ENCODE data around the gene KRTAP1-4. TPM values are rescaled to one million over a fixed set of nuclear protein-coding genes. Genes with fewer than 3 reads are reported as not detected.
A peak's percentile ranks its signal among the peaks of the same experiment; 100 is the strongest.

Gene KRTAP1-4
- total and polyA plus RNA-seq, 2 of the 4 experiments (the other 2 are of a cell fraction): not detected

GRCh38 chr17:40986920-40987319 lies 43.1 kb downstream of the KRTAP1-4 start:
- no peak overlapping the region for H2BK20ac ChIP-seq (ENCODE audit: low read depth, low read length)
- H2BK15ac ChIP-seq (ENCODE audit: low read depth, low read length): no peak overlapping the region; the same call in 2 of the 3 replicates
- no TSS peak for BruUV-seq (replicated peaks)
- H2AK5ac ChIP-seq (ENCODE audit: low read depth, low read length): no peak overlapping the region
- no peak overlapping the region for H2BK120ac ChIP-seq (ENCODE audit: low read depth, low read length)
- TF ChIP-seq, protein P1, sequence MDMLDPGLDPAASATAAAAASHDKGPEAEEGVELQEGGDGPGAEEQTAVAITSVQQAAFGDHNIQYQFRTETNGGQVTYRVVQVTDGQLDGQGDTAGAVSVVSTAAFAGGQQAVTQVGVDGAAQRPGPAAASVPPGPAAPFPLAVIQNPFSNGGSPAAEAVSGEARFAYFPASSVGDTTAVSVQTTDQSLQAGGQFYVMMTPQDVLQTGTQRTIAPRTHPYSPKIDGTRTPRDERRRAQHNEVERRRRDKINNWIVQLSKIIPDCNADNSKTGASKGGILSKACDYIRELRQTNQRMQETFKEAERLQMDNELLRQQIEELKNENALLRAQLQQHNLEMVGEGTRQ (IDR thresholded peaks at IDR 0.05; ENCODE audit: low read depth, low read length): no peak
- TF ChIP-seq BHLHE40 (IDR thresholded peaks at IDR 0.05; ENCODE audit: low read depth, low read length) (no peak), CTCF (conservative IDR thresholded peaks at IDR 0.05; ENCODE audit: low read depth, low read length) (no peak), RAD21 (IDR thresholded peaks at IDR 0.05; ENCODE audit: low read length) (no peak), RCOR1 (IDR thresholded peaks at IDR 0.05; ENCODE audit: insufficient replicate concordance, low read length) (no peak), POLR2A (IDR thresholded peaks at IDR 0.05; ENCODE audit: low read depth, low read length) (no peak), NFE2L2 (IDR thresholded peaks at IDR 0.05; ENCODE audit: low read depth, low read length) (no peak), CEBPB (IDR thresholded peaks at IDR 0.05; ENCODE audit: low read depth, low read length) (no peak), MXI1 (IDR thresholded peaks at IDR 0.05; ENCODE audit: borderline replicate concordance, low read depth, low read length) (no peak), SMC3 (IDR thresholded peaks at IDR 0.05; ENCODE audit: low read depth, low read length) (no peak)
- TF ChIP-seq, protein P2, sequence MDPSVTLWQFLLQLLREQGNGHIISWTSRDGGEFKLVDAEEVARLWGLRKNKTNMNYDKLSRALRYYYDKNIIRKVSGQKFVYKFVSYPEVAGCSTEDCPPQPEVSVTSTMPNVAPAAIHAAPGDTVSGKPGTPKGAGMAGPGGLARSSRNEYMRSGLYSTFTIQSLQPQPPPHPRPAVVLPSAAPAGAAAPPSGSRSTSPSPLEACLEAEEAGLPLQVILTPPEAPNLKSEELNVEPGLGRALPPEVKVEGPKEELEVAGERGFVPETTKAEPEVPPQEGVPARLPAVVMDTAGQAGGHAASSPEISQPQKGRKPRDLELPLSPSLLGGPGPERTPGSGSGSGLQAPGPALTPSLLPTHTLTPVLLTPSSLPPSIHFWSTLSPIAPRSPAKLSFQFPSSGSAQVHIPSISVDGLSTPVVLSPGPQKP (IDR thresholded peaks at IDR 0.05; ENCODE audit: borderline replicate concordance, low read depth, low read length): no peak
- DNase-seq (no peak), ATAC-seq (ENCODE audit: low read depth) (no peak)
- H3K56ac ChIP-seq (ENCODE audit: extremely low read depth, insufficient read depth, low read length): no peak overlapping the region
- H4K20me1 ChIP-seq (ENCODE audit: insufficient read depth, low read length): no peaks in the 10 kb centered on the region
- CTCF ChIA-PET: no interaction called here
- H3K36me3 ChIP-seq (ENCODE audit: control insufficient read depth, insufficient read depth, low read length): no peaks in the 10 kb centered on the region
- no peaks in the 10 kb centered on the region for H3K9me3 ChIP-seq (ENCODE audit: control insufficient read depth, insufficient read depth, low read length)
- POLR2A ChIA-PET (ENCODE audit: unreplicated experiment): no interaction called here
- H2AK9ac ChIP-seq (replicated peaks; ENCODE audit: low read depth, low read length, poor library complexity): no peak overlapping the region
- dilution Hi-C loops (cut with HindIII; ENCODE audit: low sequenced_read_pairs, unreplicated experiment): no loop called here
- no peak overlapping the region for H3K27ac ChIP-seq (ENCODE audit: insufficient read depth, low read length)
- H4K8ac ChIP-seq (ENCODE audit: low read depth in 2 of 2, low read length in 2 of 2): no peak overlapping the region
- no peak overlapping the region for H3K4ac ChIP-seq (ENCODE audit: low read depth, low read length)
- no peak overlapping the region for H2BK5ac ChIP-seq (ENCODE audit: low read depth, low read length, poor library complexity, severe bottlenecking)
- H3K4me1 ChIP-seq (ENCODE audit: control insufficient read depth, insufficient read depth, low read length): no peaks in the 10 kb centered on the region
- H3K4me3 ChIP-seq (ENCODE audit: insufficient read depth, low read depth, low read length): no peak overlapping the region
- in situ Hi-C loops (cut with MboI; ENCODE audit: low sequenced_read_pairs): no loop called here
- H4K91ac ChIP-seq (ENCODE audit: insufficient read depth, low read depth, low read length): no peak overlapping the region
- no peaks in the 10 kb centered on the region for H3K9me1 ChIP-seq (ENCODE audit: insufficient read depth, low read length)
- H3K4me2 ChIP-seq (ENCODE audit: low read depth, low read length): no peak overlapping the region
- H3K23ac ChIP-seq (ENCODE audit: low read depth, low read length): no peak overlapping the region
- no peak overlapping the region for H3K9ac ChIP-seq (ENCODE audit: low read depth, low read length)
- no peak overlapping the region; the same call in 1 of the 2 replicates for H3K14ac ChIP-seq (replicated peaks; ENCODE audit: low read depth, low read length)
- 58% methylated on average over 4 of the region's 8 CpGs; no CpG with 5 or more reads in 1 of the 2 experiments for WGBS, 2 experiments (ENCODE audit: extremely low coverage in 2 of 2, insufficient read length in 1 of 2)
- intact Hi-C loops (cut with micrococcal nuclease): no loop called here
- H2AFZ ChIP-seq (replicated peaks; ENCODE audit: low read length, poor library complexity): peak overlapping the region; percentile 44
- H4K5ac ChIP-seq (ENCODE audit: low read depth, low read length): no peak overlapping the region
- no peak overlapping the region for H3K18ac ChIP-seq (ENCODE audit: low read depth, low read length)
- H3K79me1 ChIP-seq (ENCODE audit: low read depth in 1 of 2, low read length in 2 of 2): no peaks in the 10 kb centered on the region
- no peaks in the 10 kb centered on the region for H3K27me3 ChIP-seq (ENCODE audit: control insufficient read depth, insufficient read depth, low read length)

All from IMR-90 (cell line).